K562 (cell line): ENCODE measurements around the gene UBL3. TPM values are rescaled to one million over a fixed set of nuclear protein-coding genes. Genes with fewer than 3 reads are reported as not detected.

Experiments used
- ATAC-seq: fragments of 200-7000 bp; cut with Tn5 transposase; 3 replicates; pipeline ENCODE4 v1.9.1; 2020; ENCODE audit warnings: moderate library complexity
- BruUV-seq: library from RNA; stranded (reverse); fragments of 400-500 nt; replicated peaks from 2 replicates; lab custom pipeline; 2021; lab: Mats Ljungman, UMichigan
- CTCF ChIA-PET: fragments of 300-600 bp; formaldehyde crosslinking; extraction: SDS; loops from one replicate; lab custom pipeline; 2021; ENCODE audit warnings: low intra/inter-chr PET ratio; lab: Yijun Ruan, JAX
- POLR2A ChIA-PET: fragments of 300-600, 350-650 bp; sonication (Branson Sonifier 250); formaldehyde crosslinking; extraction: SDS; loops from one replicate; lab custom pipeline; 2021; ENCODE audit warnings: antibody characterized with exemption, inconsistent platforms; lab: Yijun Ruan, JAX
- DNase-seq, 4 experiments: peaks; one replicate each; pipeline versions ENCODE4 v3.0.0 to v3.0.0-alpha.2; 2011 to 2018; ENCODE audit warnings: low spot score in 3 of 4, mixed read lengths in 3 of 4; ENCODE audit errors: extremely low read depth in 1 of 4
- FAIRE-seq: peaks from 2 replicates; lab custom pipeline; 2011; peaks lifted over from hg19 to GRCh38; lab: Jason Lieb, UNC
- H2AFZ ChIP-seq: 2 replicates; pipeline ENCODE4 v1.6.0; 2011; ENCODE audit warnings: low read depth, low read length, control low read depth, inconsistent platforms
- H3K27ac ChIP-seq: fragments of 200-600 bp; 3 replicates; pipeline ENCODE4 v1.8.0; 2011; ENCODE audit warnings: low read depth, mild to moderate bottlenecking, control low read depth, inconsistent platforms, low read length, moderate library complexity, mixed read lengths; ENCODE audit errors: extremely low read depth
- H3K27me3 ChIP-seq, 2 experiments: fragments of 300-600 bp in 1 of 2; 2 replicates in 1 of 2; 3 replicates in 1 of 2; pipeline versions ENCODE4 v1.6.0 to v1.8.0; 2011; ENCODE audit warnings: inconsistent platforms in 2 of 2, low read length in 2 of 2, mild to moderate bottlenecking in 1 of 2, mixed read lengths in 1 of 2, moderate library complexity in 1 of 2; ENCODE audit not compliant: control insufficient read depth in 2 of 2, insufficient read depth in 2 of 2
- H3K36me3 ChIP-seq: fragments of 300-600 bp; 3 replicates; pipeline ENCODE4 v1.8.0; 2011; ENCODE audit warnings: mild to moderate bottlenecking, low read length, inconsistent platforms; ENCODE audit not compliant: control insufficient read depth, insufficient read depth
- H3K4me1 ChIP-seq, 2 experiments: fragments of 200-600 bp in 1 of 2; replicated peaks in 1 of 2; 2 replicates in 1 of 2; 3 replicates in 1 of 2; pipeline versions ENCODE4 v1.5.1 to v1.8.0; 2011; ENCODE audit warnings: inconsistent platforms in 2 of 2, low read length in 2 of 2, mild to moderate bottlenecking in 1 of 2, mixed read lengths in 1 of 2, moderate library complexity in 1 of 2; ENCODE audit not compliant: control insufficient read depth in 2 of 2, insufficient read depth in 2 of 2
- H3K4me2 ChIP-seq: 2 replicates; pipeline ENCODE4 v1.6.1; 2011; ENCODE audit warnings: low read length, control low read depth, inconsistent platforms, mixed read lengths; ENCODE audit not compliant: insufficient read depth
- H3K4me3 ChIP-seq: fragments of 200-600 bp; sonication (generic), shearing (Covaris generic); 2 replicates; pipeline ENCODE4 v1.5.1; 2016; ENCODE audit warnings: control low read depth, inconsistent platforms
- H3K79me2 ChIP-seq: fragments of 200-600 bp; 3 replicates; pipeline ENCODE4 v1.8.0; 2011; ENCODE audit warnings: low read length, inconsistent platforms; ENCODE audit not compliant: control insufficient read depth, insufficient read depth
- H3K9ac ChIP-seq, 2 experiments: 2 replicates each; pipeline versions ENCODE4 v1.6.0 to v1.6.1; 2011; ENCODE audit warnings: low read depth in 2 of 2, low read length in 2 of 2, control low read depth in 1 of 2, inconsistent platforms in 1 of 2, mild to moderate bottlenecking in 1 of 2, mixed read lengths in 1 of 2; ENCODE audit not compliant: insufficient read depth in 1 of 2
- H3K9me1 ChIP-seq: one replicate; pipeline ENCODE4 v1.6.0; 2011; ENCODE audit warnings: inconsistent platforms, mild to moderate bottlenecking, low read length, moderate library complexity; ENCODE audit not compliant: control insufficient read depth, insufficient read depth
- H3K9me3 ChIP-seq: replicated peaks from 2 replicates; pipeline ENCODE4 v1.5.1; 2011; ENCODE audit warnings: low read depth, low read length, inconsistent platforms; ENCODE audit not compliant: control insufficient read depth, insufficient read depth
- H4K20me1 ChIP-seq: replicated peaks from 2 replicates; pipeline ENCODE4 v1.6.1; 2011; ENCODE audit warnings: low read length, inconsistent platforms, mixed read lengths; ENCODE audit not compliant: control insufficient read depth, insufficient read depth
- ASH1L ChIP-seq: fragments of 450-650 bp; IDR thresholded peaks from 2 replicates; pipeline ENCODE4 v1.6.1; 2018; ENCODE audit warnings: borderline replicate concordance, mild to moderate bottlenecking, low read depth; ENCODE audit not compliant: partially characterized antibody
- CREB3 ChIP-seq: fragments of 450-650 bp; conservative IDR thresholded peaks from 2 replicates; pipeline ENCODE4 v1.6.1; 2016; ENCODE audit warnings: missing genetic modification characterization, low read depth, mild to moderate bottlenecking, missing compliant biosample characterization, moderate library complexity
- DNMT1 ChIP-seq: fragments of 450-650 bp; IDR thresholded peaks from 2 replicates; pipeline ENCODE4 v1.6.1; 2016; ENCODE audit warnings: antibody characterized with exemption, mild to moderate bottlenecking
- ELF4 ChIP-seq: fragments of 450-650 bp; formaldehyde crosslinking; IDR thresholded peaks from 2 replicates; pipeline ENCODE4 v1.4.0; 2022; ENCODE audit warnings: missing genetic modification characterization
- FOSL1 ChIP-seq: fragments of 200-800 bp; sonication (Bioruptor generic); conservative IDR thresholded peaks from 2 replicates; pipeline ENCODE4 v1.6.1; 2016; ENCODE audit warnings: missing genetic modification characterization, missing compliant biosample characterization
- NCOA4 ChIP-seq: fragments of 450-650 bp; IDR thresholded peaks from 2 replicates; pipeline ENCODE4 v1.6.1; 2018; ENCODE audit warnings: mild to moderate bottlenecking; ENCODE audit not compliant: partially characterized antibody
- PBX2 ChIP-seq, 2 experiments: IDR thresholded peaks in 1 of 2; conservative IDR thresholded peaks in 1 of 2; 2 replicates each; pipeline ENCODE4 v1.6.1; 2016; ENCODE audit warnings: low read depth in 2 of 2, mild to moderate bottlenecking in 1 of 2, missing compliant biosample characterization in 1 of 2, missing genetic modification characterization in 1 of 2, moderate library complexity in 1 of 2
- POLR2AphosphoS2 ChIP-seq: IDR thresholded peaks from 2 replicates; pipeline ENCODE4 v1.6.1; 2012; ENCODE audit warnings: low read length, improper control_type of control experiment
- POU5F1 ChIP-seq: fragments of 150-350 bp; IDR thresholded peaks from 2 replicates; pipeline ENCODE4 v1.6.1; 2014; ENCODE audit warnings: borderline replicate concordance, low read length, low read depth, mild to moderate bottlenecking; ENCODE audit not compliant: partially characterized antibody
- SAFB ChIP-seq: fragments of 200-400 bp; formaldehyde crosslinking; IDR thresholded peaks from 2 replicates; pipeline ENCODE4 v1.6.1; 2017; ENCODE audit warnings: low read depth, low read length, borderline replicate concordance
- SLC30A9 ChIP-seq: fragments of 250-450 bp; sonication (Bioruptor Pico); IDR thresholded peaks from 2 replicates; pipeline ENCODE4 v1.8.0; 2022; ENCODE audit warnings: mild to moderate bottlenecking, moderate library complexity
- SMARCA5 ChIP-seq: fragments of 450-650 bp; IDR thresholded peaks from 2 replicates; pipeline ENCODE4 v1.6.1; 2016
- SMARCE1 ChIP-seq: fragments of 450-650 bp; IDR thresholded peaks from 2 replicates; pipeline ENCODE4 v1.7.1; 2016; ENCODE audit warnings: mild to moderate bottlenecking
- TBL1XR1 ChIP-seq, 2 experiments: IDR thresholded peaks; 2 replicates each; pipeline ENCODE4 v1.6.1; 2012; ENCODE audit warnings: improper control_type of control experiment in 2 of 2, low read length in 2 of 2, mild to moderate bottlenecking in 1 of 2
- ZBTB49 ChIP-seq: sonication (generic); formaldehyde crosslinking; IDR thresholded peaks from 2 replicates; pipeline ENCODE4 v1.8.0; 2022; ENCODE audit warnings: missing genetic modification reagents, mild to moderate bottlenecking, borderline replicate concordance
- ZNF384 ChIP-seq: IDR thresholded peaks from 2 replicates; pipeline ENCODE4 v1.6.1; 2012; ENCODE audit warnings: low read depth, low read length, improper control_type of control experiment
- WGBS: fragments of 100-300 bp; shearing (Covaris generic); methylation state at CpG from one replicate; pipeline ENCODE4 v1.1.6; 2016; ENCODE audit warnings: low coverage, mixed read lengths; ENCODE audit not compliant: insufficient coverage; ENCODE audit errors: missing lambda C conversion rate; 5-methylcytosine and 5-hydroxymethylcytosine counted together
- in situ Hi-C: fragments of 300-500 bp; cut with MboI; formaldehyde crosslinking; loops from 4 replicates; pipeline ENCODE4 v1.15.0; 2018; ENCODE audit warnings: inconsistent platforms, mixed read lengths
- intact Hi-C: fragments of 100-400 bp; cut with micrococcal nuclease; formaldehyde crosslinking; loops from 2 replicates; pipeline ENCODE4 v1.14.2; 2022
- polyA plus RNA-seq, 8 experiments: library from polyadenylated mRNA; depleted of rRNA in 4 of 8; stranded (reverse) in 5 of 8; unstranded in 3 of 8; fragments of >200 nt; fragmentation: Nextera tagmentation in 2 of 8; fragmentation: Illumina TruSeq in 1 of 8; extraction: Ambion mirVana in 2 of 8; extraction: Trizol in 1 of 8; gene quantifications; 2 replicates each; pipeline versions ENCODE4 v1.2.1 to v1.2.3, GENCODE V29; 2011 to 2014; ENCODE audit warnings: inconsistent platforms in 1 of 8, missing spikeins in 1 of 8
- total RNA-seq, 7 experiments: library from RNA; depleted of rRNA in 6 of 7; stranded (reverse); fragments of >200 nt in 6 of 7; fragmentation: Illumina TruSeq in 2 of 7; extraction: Trizol in 2 of 7; gene quantifications; 2 replicates each; pipeline versions ENCODE4 v1.2.1 to v1.2.3, GENCODE V29; 2011 to 2021; ENCODE audit warnings: low replicate concordance in 1 of 7

Gene UBL3
- total and polyA plus RNA-seq, 9 of the 15 experiments (the other 6 are each of a cell fraction or from before 2014, with no cell fraction given): 0.64 to 2.4 (median 1.8) TPM

- 0% methylated on average over 6 of the region's 6 CpGs for WGBS
- Histone ChIP-seq H2AFZ (no peak overlapping the region), H3K4me1 (no peaks in the 10 kb centered on the region), H3K4me2 (no peak overlapping the region), H3K9ac (no peak overlapping the region), H3K9me1 (no peaks in the 10 kb centered on the region), H3K79me2 (no peaks in the 10 kb centered on the region), H3K27me3 (peaks cover 4 to 16% of the 10 kb centered on the region in 2 experiments; a peak in 4 of 5 replicates), H3K36me3 (no peaks in the 10 kb centered on the region), H3K4me3 (no peak overlapping the region), H3K9me3 (no peaks in the 10 kb centered on the region), H4K20me1 (no peaks in the 10 kb centered on the region), H3K27ac (no peak overlapping the region)
- ChIA-PET POLR2A (interaction anchor here (1.0 kb wide), 1 partner anchor 9 kb away, joined by 3 read pairs; no protein-coding TSS in a partner anchor), CTCF (no interaction called here)
- DNase-seq (no peak), FAIRE-seq (no peak), ATAC-seq (no peak)
- TF ChIP-seq NCOA4: no peak
- no peak for TF ChIP-seq CREB3 (tag)
- no peak for TF ChIP-seq DNMT1
- no peak for TF ChIP-seq ZNF384
- TF ChIP-seq TBL1XR1 (IDR thresholded peaks at IDR 0.05; ENCODE audit: low read length in 2 of 2): no peak
- no peak for TF ChIP-seq PBX2 (CRISPR knock-in tag; IDR thresholded peaks at IDR 0.05; ENCODE audit: low read depth)
- TF ChIP-seq PBX2 (tag; conservative IDR thresholded peaks at IDR 0.05; ENCODE audit: low read depth): no peak
- TF ChIP-seq ELF4 (CRISPR knock-in tag): no peak
- no peak for TF ChIP-seq SAFB
- TF ChIP-seq POU5F1: no peak
- no peak for TF ChIP-seq SMARCA5
- no peak for TF ChIP-seq POLR2AphosphoS2
- TF ChIP-seq ASH1L: no peak
- TF ChIP-seq FOSL1 (tag): no peak
- TF ChIP-seq SMARCE1: no peak
- TF ChIP-seq ZBTB49 (CRISPR knock-in tag): no peak
- no peak for TF ChIP-seq SLC30A9 (CRISPR knock-in tag)
- in situ Hi-C loops (no loop called here), intact Hi-C loops (no loop called here)
- BruUV-seq: no TSS peak
Observed at GRCh38 chr13:29865934-29866333, 15.5 kb upstream of the UBL3 start.
